NCI-H187 (cell line): Measurements from ENCODE around the gene TBC1D2B.

Source experiments
- DNase-seq, 2 experiments: peaks; one replicate each; lab custom pipeline; 2025; lab: John Stamatoyannopoulos, UW

Gene TBC1D2B

DNA sequence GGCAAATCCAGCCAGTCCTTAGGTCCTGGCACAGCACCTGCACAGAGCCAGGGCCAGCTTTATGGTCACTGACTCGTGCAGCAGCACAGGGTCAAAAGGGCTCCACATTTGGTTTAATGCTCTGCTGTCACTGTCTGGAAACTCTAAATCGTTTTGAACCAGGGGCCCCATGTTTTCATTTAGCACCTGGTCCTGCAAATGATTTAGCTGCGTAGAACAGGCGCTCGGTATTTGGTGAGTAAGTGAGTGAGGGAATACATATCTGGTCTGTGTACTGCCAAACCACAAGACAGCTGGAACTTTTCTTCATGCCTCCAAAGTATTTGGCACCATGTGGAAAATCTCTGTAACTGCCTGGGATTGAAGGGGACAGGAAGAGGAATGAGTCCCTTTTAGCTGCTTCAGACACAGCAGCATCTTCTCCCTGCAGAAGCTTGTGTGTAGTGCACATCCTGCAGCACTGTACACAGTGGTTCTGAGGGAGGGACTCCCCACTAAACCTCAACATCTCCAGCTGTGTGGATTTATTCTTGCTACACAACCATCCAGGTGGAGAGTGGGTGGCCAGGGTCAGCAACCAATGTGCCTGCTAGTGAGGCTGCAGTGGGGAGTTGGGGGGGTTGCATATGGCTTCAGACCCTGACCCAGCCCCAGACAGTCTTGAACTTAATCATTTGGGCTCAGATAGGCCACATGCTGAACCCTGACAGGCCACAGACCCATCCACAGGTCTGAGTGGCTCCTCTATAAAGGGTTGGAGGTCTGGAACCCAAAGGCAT lies 15.9 kb upstream of the TBC1D2B start:
- no peak for DNase-seq

DNA sequence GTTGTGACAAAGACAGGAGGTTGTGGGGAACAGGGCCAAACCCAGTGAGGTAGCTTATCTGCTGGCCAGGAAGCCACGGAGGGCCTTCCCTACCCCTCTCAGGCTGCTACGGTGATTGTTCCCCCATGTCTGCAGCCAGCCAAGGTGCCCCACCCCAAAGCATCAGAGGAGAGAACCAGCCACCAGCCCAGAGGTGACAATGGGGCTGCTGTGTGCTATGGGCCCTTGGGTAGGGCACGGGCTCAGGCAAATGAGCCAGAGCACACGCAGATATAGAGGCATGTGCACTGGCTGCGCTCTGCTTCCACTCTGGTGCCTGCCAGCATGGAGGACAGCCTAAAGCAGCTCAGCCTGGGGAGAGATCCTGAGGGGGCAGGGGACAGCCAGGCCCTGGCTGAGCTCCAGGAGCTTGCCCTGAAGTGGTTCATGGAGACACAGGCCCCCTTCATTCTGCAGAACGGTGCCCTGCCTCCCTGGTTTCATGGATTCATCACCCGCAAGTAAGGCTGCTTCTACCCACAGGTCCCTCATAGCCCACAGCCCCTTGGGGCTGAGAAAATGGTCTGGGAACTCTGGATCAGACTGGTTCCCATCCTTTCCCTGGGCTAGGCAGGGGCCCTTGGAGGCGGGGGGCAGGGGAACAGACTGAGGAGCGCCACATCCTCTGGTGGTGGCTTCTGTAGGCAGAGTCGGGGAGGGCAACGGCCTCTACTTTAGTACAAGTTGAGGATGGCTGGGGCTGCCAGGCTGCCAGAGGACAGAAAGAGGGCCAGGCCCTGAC lies 14.9 kb upstream of the TBC1D2B start, which contains the start of gene SH2D7:
TSS of gene SH2D7 (plus strand) at position 301 of the 781 bp plus-strand sequence. CDS start at position 325, 24 bp downstream.
- DNase-seq: no peak

DNA sequence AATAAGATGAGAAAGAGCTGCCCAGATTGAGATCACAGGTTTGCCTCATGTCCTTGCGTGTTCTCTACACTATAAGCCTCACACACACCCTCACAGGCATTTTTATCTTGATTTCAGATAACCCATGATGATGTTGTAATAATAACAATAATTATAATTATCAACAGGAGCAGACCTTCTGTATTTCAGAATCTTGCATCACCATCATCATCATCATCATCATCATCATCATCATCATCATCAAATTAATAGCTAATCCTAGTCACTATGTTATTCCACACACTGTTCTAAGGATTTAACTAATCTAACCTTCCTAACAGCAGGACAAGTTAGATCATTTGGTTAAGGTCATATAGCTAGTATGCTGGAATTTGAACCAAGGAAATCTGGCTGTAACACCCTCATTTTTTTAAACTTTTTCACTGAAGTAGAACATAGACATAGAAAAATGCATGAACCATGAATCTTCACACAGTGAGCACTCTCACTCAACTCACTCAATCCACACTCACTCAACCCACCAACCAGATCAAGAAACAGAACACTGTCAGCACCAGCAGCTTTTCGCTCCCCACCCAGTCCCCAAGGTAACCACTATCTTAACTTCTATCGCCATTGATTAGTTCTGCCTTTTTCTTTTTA lies 13.0 kb upstream of the TBC1D2B start:
- DNase-seq: no peak

DNA sequence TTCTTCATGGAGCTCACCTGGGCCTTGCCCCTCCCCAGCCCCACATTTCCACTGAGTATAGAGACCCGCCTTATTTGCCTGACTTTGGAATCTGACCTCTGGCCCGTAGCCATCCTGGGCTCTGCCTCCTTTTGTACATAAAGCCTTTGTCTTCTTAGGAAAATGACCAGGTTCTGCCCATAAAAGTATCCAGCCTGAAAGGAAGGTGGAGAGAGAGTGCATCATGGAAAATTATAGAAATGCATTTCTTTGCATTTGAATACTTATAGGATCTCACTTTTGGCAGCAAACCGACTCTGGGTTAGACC lies 11.2 kb upstream of the TBC1D2B start:
- DNase-seq: no peak

DNA sequence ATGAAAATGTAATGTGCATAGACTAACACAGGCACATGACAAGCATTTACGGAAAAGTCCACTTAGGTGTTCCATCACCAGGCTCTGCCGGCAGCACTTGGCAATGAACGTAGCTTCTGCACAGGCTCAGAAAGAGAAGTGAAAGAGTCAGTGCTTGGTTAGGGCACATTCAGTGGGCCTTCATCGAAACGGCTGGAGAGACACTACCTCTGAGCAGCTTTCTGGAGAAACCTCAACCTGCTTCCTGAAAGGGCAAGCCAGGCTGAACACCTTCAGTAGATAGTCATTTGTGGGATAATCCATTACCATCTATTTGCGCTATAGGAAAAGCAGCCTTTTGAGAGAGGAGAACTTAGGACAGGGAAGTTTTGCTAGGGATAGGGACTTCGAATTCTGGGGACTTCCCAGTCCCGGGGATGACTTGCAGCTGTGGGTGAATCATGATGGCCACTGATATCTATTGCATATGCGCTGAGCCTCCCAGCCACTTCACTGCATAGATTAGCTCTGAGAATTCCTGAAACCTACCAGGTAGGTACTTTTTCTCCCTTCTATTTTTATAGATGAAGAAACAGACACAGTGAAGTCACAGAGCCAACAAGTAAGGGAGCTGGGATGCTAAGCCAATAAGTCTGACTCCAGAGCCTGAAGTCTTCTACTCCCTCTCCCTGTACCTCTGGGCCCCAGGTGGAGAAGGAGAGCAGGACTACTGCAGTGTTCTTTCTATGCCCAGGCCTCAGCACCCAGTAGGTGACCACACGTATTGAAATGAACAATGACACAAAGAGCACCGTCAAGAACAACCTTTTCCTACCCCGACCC lies 10.7 kb upstream of the TBC1D2B start:
- DNase-seq: no peak

DNA sequence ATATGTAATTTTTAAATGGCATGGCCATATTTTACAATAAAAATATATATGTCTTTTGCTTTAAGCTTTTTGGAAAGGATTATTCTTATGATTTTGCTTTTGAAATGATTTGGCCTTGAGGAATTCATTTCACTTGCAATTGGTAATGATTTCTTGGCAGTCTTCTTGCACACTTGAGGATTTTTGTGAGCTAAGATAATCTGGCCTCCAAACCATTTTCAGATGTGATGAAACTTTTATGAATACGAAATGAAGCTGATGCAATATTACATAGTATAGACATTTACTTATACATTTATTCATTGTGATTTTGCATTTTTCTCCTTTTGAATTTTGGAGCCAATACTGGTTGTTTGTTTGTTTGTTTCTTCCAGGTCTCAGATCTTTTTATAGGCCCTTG lies 8.4 kb upstream of the TBC1D2B start:
- no peak for DNase-seq

DNA sequence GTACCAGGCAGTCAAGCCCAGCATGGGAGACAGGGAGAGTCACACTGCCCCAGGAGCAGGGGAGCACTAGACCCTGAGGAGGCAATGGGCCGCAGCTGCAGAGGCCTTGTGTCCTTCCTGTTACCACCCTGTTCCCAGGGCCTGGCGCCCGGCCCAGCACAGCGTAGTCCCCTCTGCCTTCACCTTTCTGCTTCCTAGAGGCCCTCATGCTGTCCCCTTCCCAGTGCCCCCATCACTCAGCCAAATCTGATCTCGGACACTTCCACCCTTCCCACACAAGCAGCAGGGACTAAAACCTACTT lies 6.9 kb upstream of the TBC1D2B start:
- DNase-seq: no peak

DNA sequence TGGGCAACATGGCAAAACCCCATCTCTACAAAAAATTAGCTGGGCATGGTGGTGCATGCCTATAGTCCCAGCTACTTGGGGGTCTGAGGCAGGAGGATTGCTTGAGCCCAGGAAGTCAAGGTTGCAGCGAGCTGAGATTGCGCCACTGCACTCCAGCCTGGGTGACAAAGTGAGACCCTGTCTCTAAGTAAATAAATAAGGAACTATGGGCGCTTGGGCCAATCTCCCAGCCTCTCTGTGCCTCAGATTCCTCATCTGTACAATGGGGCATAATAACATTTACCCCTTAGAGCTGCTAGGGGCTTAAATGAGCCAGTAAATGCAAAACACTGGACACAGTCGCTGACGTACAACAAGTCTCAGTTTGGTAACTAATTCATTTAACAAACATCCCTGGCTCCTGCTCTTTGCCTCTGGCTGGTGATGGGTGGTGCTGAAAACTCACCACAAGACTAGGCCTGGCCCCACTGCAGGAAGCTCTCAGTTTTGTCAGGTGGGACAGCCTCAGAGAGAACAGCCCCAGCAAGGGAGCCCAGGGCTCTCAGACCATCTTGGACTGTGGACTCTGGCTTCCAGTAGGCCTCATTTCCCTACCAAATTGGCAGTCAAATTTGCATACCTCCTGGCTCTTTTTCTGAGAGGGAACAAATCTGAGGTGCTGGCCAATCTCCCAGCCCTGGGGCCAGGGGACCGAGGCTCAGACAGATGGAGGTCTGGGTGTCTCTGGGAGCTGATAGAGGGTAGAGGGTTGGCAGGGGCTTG lies 6.4 kb upstream of the TBC1D2B start:
- DNase-seq: no peak

DNA sequence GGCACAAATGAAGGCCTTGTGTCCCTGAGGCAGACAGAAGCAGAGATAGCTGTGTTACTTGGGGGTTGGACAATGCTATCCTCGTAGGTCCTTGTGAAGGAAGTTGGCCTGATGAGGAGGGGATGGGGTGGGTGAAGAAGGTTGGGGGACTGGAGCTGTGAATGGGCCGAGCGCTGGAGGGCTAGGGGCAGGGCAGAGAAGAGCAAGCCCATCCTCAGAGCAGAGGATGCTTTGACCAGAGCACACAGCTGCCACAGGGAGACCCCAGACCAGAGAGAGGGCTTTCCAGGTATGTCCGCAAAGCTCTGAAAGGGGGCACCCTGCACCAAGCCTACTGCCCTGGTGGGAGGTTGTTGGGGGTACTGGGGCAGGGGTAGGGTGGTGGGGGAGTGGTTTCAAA lies 5.7 kb upstream of the TBC1D2B start:
- DNase-seq: no peak

DNA sequence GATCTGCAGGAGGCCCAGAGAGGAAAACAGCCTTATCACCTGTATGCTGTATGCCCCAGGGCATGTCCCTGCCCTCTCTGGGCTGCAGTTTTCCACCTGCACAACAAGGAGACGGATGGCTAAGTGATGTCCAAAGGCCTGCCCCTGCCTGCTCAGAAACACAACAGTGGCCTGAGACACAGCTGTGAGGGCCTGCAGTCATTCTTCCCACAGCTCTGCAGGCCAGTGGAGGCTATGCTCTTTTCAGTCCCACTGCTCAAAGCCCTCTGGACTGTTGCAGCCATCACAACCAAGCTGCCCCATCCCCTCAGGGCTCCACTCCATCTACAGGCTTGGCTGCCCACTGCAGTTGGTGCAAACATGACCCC lies 5.2 kb upstream of the TBC1D2B start:
- no peak for DNase-seq

DNA sequence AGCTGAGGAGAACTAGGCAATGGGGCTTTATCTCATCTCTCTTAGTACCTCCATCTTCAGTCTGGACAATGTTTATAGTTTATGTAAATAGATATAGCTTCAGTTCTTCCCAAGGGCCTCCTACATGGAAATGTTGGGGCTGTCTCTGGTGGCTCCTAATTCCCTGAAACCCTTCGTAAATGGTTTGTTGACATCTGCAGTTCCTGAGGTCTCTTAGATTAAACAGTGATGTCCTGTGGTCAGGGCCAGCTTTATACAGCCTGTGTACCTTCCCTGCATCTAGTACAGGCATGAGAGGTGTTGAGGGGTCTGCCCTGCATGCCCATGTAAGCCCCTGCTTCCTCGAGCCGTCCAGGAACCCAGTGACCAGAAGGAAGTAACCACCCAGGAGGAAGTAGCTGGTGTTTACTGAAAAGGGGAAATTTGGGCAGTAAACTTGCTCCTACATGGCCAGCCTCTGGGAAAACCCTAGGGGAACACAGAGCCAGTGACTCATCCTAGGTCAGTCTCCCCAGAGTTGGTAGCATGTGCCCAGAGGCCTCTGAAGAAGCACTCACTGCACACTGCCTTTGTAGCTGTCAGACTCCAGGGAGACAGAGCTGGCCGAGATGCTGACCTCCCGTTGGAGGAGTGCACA lies 4.7 kb upstream of the TBC1D2B start:
- DNase-seq: no peak

DNA sequence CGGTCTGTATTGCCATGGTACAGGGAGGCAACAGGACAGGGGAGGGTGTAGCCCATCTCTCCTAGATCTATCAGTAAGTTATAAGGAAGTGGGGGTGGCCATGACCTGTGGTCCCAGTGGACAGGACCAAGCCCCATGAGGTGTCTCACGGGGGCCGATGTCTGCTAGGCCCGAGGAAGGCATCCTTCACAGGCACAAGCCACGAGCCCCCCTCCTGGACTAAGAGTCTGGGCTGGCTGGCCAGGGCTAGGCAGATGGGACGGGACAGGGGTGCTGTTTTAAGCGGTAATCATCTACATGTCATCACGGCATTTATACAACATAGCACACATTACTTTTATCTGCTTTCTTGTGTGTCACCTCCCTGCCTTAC lies 2.6 kb upstream of the TBC1D2B start:
- DNase-seq: no peak

DNA sequence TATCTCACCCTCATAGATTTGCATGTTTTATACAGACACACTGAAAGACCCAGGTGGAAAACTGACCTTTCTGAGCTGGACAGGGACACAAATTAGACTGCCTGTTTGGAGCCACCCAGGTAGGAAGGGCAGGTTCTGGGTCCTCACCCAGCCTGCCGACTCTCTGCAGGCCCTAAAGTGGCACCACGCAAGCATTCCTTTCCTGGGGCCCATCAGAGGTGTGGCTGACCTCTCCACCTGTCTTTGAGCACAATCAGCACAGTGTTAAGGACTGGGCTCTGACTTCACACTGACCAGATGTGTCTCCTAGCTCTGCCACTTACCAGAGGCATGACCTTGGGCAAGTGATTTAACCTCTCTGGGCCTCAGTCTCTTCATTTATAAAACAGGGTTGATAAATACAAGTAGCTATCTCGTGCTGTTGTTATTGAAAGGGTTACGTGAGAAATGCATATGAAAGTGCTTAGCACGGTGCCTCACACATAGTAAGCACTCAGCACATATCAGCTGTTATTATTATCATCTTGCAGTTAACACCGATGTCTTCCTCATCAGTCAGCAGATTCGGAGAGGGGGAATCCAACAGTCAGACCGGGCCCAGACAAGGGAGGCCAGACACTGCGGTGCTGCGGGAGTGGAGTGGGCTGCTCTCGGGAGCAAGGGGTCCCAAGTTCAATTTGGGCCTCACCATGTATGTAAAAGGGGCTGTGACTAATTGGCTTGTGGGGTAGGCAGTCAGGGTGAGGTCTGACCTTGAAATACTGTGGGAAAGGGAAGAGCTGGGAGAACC lies 2.0 kb upstream of the TBC1D2B start:
- no peak for DNase-seq

DNA sequence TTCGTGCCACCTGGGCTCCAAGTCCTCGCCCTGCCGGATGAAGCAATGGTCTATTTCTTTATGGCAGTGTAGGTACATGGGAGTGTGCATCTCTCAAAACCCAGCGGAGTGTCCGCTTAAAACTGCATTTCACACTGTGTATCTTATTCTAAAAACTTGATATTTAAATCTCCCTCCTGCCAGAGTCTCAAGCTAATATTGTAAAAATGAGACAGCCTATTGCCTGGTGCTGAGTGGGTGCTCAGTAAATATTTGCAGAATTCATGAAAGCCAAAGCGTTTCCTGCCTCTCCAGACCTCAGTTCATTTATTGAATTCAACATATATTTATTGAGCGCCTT lies 330 bp upstream of the TBC1D2B start:
- no peak for DNase-seq

DNA sequence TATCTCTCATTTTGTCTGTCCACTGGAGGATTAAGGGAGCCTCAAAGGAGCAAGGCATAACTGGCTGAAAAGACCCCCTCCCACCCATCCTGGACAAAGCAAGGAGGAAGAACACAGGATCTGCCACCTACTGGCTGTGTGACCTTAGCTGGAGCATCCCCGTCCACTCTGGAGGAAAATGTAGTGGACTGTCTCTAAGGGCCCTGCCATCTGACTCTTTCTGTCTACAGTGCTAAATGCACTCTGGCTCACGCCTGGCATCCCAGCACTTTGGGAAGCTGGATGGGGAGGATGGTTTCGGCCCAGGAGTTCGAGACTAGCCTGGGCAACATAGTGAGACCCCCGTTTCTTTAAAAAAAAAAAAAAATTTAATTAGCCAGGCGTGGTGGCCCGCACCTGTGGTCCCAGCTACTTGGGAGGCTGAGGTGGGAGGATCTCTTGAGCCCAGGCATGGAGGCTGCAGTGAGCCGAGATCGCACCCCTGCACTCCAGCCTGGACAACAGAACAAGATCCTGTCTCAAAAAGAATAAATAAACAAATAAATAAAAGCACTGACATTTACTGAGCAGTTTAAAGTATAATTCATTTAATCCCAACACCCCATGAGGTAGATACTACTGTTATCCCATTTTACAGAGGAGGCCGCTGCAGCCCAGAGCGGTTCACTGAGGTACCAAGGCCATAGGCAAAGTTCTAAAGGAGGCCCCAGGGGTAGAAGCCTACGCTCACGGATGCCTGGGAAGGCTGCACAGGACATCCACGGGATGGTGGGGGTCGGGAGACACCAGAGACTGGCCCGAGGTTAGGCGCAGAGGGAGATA lies 1.1 kb downstream of the TBC1D2B start:
- no peak for DNase-seq

DNA sequence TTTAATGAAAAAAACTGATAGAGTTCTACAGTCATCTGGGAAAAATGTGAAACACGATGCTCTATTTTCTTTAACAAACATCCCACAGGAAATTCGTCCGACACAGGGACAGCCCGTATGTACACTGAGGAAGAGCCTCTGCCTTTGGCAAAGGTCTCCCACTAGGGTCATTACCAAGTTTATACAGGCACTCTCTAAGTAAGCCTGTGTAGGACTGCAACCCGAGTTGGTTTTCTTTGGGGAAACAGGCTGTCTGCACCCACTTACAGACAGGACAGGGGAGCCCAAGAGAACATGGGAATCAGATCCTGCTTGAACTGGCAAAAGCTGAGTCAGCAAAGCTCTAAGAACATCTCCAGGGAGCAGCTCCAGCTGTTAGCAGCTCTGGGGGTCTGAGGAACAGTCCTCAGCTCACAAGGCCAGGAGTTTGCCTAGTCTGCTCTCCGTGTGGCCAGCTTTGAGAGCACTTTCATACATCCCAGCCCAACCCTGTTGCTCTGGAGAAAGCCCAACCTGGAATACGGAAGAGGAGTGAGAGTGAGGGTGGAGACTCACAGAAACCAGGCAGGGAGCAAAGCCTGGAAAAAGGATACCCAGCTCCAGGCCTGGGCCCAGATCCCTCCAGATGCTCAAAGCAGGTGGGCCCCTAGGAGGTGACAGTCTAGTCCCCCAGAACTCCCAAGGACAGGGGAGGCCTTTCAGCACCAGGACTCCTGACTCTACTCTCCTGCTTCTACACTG lies 1.9 kb downstream of the TBC1D2B start:
- peak in 1 of 2 experiments; percentile 10 for DNase-seq

DNA sequence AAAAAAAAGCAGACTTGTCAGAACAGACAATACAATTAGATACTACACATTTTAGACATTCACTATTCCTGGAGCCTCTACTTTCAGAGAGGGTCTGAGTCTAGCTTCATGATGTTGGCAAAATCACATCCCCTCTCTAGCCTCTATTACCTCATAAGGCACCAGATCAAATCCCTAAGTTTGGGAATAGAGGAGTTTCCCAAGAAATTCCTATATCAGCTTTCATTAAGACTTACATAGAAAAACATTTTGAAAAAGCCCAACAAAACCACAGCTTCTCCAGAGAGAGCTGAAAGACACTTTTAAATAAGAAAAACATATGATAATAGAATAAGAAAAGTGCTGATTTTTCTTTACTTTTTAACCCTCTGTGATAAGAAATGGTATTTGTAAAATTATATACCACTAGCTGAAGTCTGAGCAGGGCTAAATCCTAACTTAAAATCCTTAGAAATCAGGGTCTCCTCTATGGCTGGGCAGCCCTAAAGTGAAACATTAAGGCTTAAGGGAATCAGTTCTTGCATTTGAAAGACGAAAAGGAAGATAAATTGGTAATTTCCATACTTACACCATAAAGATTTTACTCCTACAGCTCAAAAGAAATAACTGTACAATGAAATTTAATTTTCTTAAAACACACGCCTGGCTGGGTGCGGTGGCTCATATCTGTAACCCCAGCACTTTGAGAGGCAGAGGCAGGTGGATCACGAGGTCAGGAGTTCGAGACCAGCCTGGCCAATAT lies 4.3 kb downstream of the TBC1D2B start:
- no peak for DNase-seq
